ENCODE data around the gene MRAS. TPM values are rescaled to one million over a fixed set of nuclear protein-coding genes. Genes with fewer than 3 reads are reported as not detected.

The MRAS gene
- total RNA-seq, 1 experiment from 2014 or later = 2.4 TPM

DNA sequence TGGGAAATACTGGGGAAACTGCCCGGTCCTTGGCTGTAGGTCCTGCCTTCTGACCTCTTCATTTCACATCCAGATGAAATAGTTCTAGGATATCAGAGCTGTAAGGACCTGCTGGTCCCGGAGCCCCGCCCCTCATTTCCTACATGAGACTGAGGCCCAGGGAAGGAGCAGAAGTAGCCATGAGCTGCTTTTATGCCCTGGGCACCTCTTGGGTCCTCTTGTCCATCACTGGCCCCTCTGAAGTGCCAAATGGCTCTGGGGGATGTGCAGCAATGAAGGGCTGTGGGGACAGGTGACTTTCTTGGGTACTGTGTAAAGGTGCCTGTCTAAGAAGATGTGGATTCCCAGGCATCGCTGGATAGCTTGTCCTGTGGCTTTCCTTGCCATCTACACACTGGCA is 45.8 kb downstream of the MRAS start:
- Histone ChIP-seq H3K4me2 (no peak overlapping the region), H3K27ac (no peak overlapping the region), H3K79me2 (ENCODE audit: low read depth) (no peaks in the 10 kb centered on the region), H3K4me3 (no peak overlapping the region), H3F3A (ENCODE audit: insufficient read depth, low read depth) (no peaks in the 10 kb centered on the region), H4K20me1 (ENCODE audit: insufficient read depth) (no peaks in the 10 kb centered on the region), H3K36me3 (ENCODE audit: low read depth) (no peaks in the 10 kb centered on the region), H3K9me2 (ENCODE audit: insufficient read depth) (no peaks in the 10 kb centered on the region), H3K27me3 (ENCODE audit: insufficient read depth, low read depth) (no peaks in the 10 kb centered on the region), H3K9me3 (ENCODE audit: insufficient read depth, low read depth) (no peaks in the 10 kb centered on the region), H3K4me1 (replicated peaks; ENCODE audit: insufficient read depth) (peaks cover 12% of the 10 kb centered on the region), H2AFZ (no peak overlapping the region)
- ChIA-PET POLR2A (ENCODE audit: unreplicated experiment) (no interaction called here), CTCF (interaction anchor here (0.6 kb wide), 1 partner anchor 44 kb away, joined by 5 read pairs; no protein-coding TSS in a partner anchor)
- TF ChIP-seq, protein P1, sequence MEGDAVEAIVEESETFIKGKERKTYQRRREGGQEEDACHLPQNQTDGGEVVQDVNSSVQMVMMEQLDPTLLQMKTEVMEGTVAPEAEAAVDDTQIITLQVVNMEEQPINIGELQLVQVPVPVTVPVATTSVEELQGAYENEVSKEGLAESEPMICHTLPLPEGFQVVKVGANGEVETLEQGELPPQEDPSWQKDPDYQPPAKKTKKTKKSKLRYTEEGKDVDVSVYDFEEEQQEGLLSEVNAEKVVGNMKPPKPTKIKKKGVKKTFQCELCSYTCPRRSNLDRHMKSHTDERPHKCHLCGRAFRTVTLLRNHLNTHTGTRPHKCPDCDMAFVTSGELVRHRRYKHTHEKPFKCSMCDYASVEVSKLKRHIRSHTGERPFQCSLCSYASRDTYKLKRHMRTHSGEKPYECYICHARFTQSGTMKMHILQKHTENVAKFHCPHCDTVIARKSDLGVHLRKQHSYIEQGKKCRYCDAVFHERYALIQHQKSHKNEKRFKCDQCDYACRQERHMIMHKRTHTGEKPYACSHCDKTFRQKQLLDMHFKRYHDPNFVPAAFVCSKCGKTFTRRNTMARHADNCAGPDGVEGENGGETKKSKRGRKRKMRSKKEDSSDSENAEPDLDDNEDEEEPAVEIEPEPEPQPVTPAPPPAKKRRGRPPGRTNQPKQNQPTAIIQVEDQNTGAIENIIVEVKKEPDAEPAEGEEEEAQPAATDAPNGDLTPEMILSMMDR (conservative IDR thresholded peaks at IDR 0.05) = no peak
- no peak for TF ChIP-seq EZH2 (IDR thresholded peaks at IDR 0.05; ENCODE audit: low read depth)
- BruUV-seq (replicated peaks) = no TSS peak
- no peak for DNase-seq
- intact Hi-C loops (cut with micrococcal nuclease; ENCODE audit: unreplicated experiment) = no loop called here

DNA sequence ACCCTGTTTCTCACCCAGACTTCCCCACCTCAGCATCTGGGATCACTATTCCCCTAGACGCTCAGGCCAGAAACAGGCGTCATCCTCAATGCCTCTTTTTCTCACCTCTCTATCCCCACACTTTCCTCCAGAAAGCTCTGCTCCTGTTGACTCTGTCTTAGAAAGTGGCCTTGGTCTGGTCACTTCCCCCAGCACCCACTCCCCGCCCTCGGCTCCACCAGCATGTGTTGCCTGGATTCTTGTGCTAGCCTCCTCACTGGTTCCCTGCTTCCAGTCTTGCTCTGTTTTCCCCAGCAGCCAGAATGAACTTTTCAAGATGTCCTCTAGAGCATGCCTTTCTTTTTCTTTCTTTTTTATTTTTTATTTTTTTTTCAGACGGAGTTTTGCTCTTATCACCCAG is 46.3 kb downstream of the MRAS start:
- POLR2A ChIA-PET (ENCODE audit: unreplicated experiment) = no interaction called here
- TF ChIP-seq, protein P1 (conservative IDR thresholded peaks at IDR 0.05) = no peak
- no peak for TF ChIP-seq EZH2 (IDR thresholded peaks at IDR 0.05; ENCODE audit: low read depth)
- Histone ChIP-seq H3K9me2 (ENCODE audit: insufficient read depth) (no peaks in the 10 kb centered on the region), H3K27me3 (ENCODE audit: insufficient read depth, low read depth) (no peaks in the 10 kb centered on the region), H3K4me2 (no peak overlapping the region), H3K36me3 (ENCODE audit: low read depth) (no peaks in the 10 kb centered on the region), H3K4me1 (replicated peaks; ENCODE audit: insufficient read depth) (peaks cover 11% of the 10 kb centered on the region), H3K27ac (no peak overlapping the region), H4K20me1 (ENCODE audit: insufficient read depth) (no peaks in the 10 kb centered on the region), H2AFZ (no peak overlapping the region), H3K4me3 (no peak overlapping the region), H3F3A (ENCODE audit: insufficient read depth, low read depth) (no peaks in the 10 kb centered on the region), H3K79me2 (ENCODE audit: low read depth) (no peaks in the 10 kb centered on the region), H3K9me3 (ENCODE audit: insufficient read depth, low read depth) (no peaks in the 10 kb centered on the region)
- intact Hi-C loops (cut with micrococcal nuclease; ENCODE audit: unreplicated experiment) = no loop called here
- no peak for DNase-seq
- no TSS peak for BruUV-seq (replicated peaks)
- CTCF ChIA-PET = no interaction called here

DNA sequence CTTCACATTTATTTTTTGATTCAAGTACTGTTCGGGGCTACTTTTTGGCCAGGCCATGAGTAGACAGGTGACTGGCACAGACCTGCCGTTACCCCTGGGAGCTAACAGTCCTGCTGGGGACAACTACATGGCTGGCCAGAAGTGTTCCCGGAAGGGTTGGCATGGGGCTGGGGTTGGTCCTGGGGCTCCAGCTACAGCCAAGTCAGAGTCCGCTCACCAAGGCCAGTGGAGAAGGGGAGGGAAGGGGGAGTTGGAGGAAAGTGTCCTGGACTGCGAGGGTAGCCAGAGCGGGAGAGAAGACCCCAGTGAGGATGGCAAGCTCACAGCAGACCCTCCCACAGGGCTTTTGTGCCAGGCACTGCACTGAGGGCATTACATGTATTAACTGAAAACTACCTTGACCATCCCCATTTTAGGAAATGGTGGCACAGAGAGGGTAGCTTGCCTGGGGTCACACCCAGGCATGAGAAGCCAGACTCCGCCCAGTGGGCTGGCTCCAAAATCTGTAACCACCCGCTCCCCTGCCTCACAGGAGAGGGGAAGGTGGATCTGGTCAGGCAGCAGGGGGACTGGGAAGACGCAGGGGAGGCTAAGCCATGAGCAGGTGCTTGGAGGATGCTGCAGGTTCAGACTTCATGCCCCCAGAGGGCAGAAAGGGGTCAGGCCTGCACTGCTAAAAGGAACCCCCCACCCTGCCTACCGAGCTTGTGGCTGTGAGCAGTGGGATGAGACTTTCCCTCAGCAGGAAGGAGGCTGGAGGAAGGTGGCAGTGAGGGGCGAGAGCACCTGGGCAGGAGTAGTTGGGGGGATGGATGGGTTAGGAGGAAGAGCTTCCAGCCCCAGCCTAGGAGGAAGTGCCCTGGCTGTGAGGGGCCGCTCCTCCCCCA is 47.7 kb downstream of the MRAS start:
- POLR2A ChIA-PET (ENCODE audit: unreplicated experiment) = no interaction called here

More for the DNA sequence above, 47.7 kb downstream of the MRAS start:
- no peak overlapping the region for H3K27ac ChIP-seq
- no peaks in the 10 kb centered on the region for H3K79me2 ChIP-seq (ENCODE audit: low read depth)
- no peak for DNase-seq
- no peaks in the 10 kb centered on the region for H3F3A ChIP-seq (ENCODE audit: insufficient read depth, low read depth)
- no peaks in the 10 kb centered on the region for H3K27me3 ChIP-seq (ENCODE audit: insufficient read depth, low read depth)
- BruUV-seq (replicated peaks) = no TSS peak
- H3K9me3 ChIP-seq (ENCODE audit: insufficient read depth, low read depth) = no peaks in the 10 kb centered on the region
- H3K4me3 ChIP-seq = no peak overlapping the region
- no peaks in the 10 kb centered on the region for H3K4me1 ChIP-seq (replicated peaks; ENCODE audit: insufficient read depth)
- no peaks in the 10 kb centered on the region for H4K20me1 ChIP-seq (ENCODE audit: insufficient read depth)
- H3K9me2 ChIP-seq (ENCODE audit: insufficient read depth) = no peaks in the 10 kb centered on the region
- no peak overlapping the region for H3K4me2 ChIP-seq
- intact Hi-C loops (cut with micrococcal nuclease; ENCODE audit: unreplicated experiment) = no loop called here
- CTCF ChIA-PET = no interaction called here
- TF ChIP-seq, protein P1 (conservative IDR thresholded peaks at IDR 0.05) = no peak
- TF ChIP-seq EZH2 (IDR thresholded peaks at IDR 0.05; ENCODE audit: low read depth) = no peak
- no peaks in the 10 kb centered on the region for H3K36me3 ChIP-seq (ENCODE audit: low read depth)
- no peak overlapping the region for H2AFZ ChIP-seq
